NCI-H1417 (cell line): ENCODE data around the gene MRPS7.

Experiments used
- DNase-seq, 3 experiments: peaks; one replicate each; lab custom pipeline; 2025; lab: John Stamatoyannopoulos, UW

The MRPS7 gene

GRCh38 chr17:75308732-75309629 is 47.3 kb downstream of the MRPS7 start:
- no peak for DNase-seq

DNA sequence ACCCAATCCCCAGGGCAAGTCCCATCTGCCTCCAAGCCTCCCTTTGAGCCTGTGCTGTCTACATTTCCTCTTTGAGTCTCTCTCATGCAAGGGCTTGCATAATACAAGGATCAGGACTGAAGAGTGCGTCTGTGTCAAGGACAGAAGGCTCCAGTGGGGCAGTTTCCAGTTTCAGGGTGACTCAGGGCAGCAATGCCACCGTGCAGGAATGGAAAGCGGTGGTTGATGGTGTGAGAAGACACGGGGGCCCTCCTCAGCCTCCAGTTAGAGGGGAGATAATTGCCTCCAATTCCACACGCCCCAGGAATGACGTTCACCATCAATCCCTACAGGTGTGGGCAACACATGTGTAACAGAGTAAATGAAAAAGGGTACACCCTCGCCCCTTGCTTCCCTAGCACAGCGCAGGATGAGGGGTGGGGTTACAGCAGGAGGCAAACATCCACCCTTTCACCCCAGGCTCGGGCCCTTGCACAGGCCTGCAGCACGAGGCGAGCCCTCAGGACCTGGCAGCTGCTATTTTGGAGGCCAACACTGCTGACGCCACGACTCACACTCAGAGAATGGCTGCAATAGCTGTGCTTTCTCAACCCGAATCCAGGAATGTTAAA is 52.4 kb downstream of the MRPS7 start:
- DNase-seq = no peak

DNA sequence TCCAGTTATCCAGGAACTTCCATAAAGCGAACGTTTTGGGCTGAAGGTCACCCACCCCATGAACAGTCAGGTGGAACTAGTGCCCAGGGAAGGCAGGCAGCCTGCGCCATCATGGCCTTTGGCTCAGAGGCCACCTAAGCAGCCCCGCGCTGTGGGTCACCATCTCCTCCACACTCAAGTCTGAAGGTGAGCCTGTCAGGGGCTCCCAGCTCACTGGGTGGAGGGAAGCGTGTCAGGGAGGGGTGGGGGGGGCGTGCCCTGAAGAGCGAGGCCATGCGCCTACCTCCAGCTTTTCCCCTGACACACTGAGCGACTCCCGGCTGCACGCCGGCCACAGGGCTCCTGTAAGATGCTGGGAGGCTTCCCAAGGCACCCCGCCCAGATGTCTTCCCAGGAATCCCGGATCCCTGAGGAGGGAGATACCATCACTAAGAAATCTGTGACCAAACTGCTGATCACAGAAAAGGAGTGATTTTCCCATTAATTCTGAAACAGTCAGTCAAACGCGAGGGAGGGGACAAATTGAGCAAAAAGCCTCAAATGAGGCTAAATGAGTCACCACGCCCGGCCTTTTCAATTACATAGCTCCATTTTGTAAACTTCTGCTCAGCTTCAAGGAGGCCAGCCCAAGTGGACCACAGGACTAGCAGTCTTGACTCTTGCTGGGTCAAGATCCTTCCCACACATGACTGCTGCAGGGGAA is 54.0 kb downstream of the MRPS7 start:
- DNase-seq = no peak
